Ectodermal cell (in vitro differentiated cells): ENCODE data around the gene PLPPR5.

Experiments
- H3K27ac ChIP-seq: 2 replicates; pipeline ENCODE4 v1.7.0; 2013; ENCODE audit warnings: mild to moderate bottlenecking, low read depth, low read length; ENCODE audit not compliant: insufficient read depth, poor library complexity, severe bottlenecking
- H3K27me3 ChIP-seq: 2 replicates; pipeline ENCODE4 v1.7.0; 2013; ENCODE audit warnings: mild to moderate bottlenecking, low read length; ENCODE audit not compliant: insufficient read depth, control insufficient read depth, poor library complexity, severe bottlenecking
- H3K36me3 ChIP-seq: one replicate; pipeline ENCODE4 v1.7.0; 2013; ENCODE audit warnings: low read length; ENCODE audit not compliant: control insufficient read depth, insufficient read depth
- H3K4me1 ChIP-seq: one replicate; pipeline ENCODE4 v1.7.0; 2013; ENCODE audit warnings: low read length; ENCODE audit not compliant: control insufficient read depth, insufficient read depth
- H3K4me3 ChIP-seq: 2 replicates; pipeline ENCODE4 v1.7.0; 2013; ENCODE audit warnings: low read depth, low read length, control low read depth; ENCODE audit not compliant: insufficient read depth
- H3K9me3 ChIP-seq: 2 replicates; pipeline ENCODE4 v1.7.0; 2013; ENCODE audit warnings: mild to moderate bottlenecking, low read length, moderate library complexity; ENCODE audit not compliant: control insufficient read depth
- WGBS, 2 experiments: methylation state at CpG; one replicate each; pipeline ENCODE4 v1.1.7; 2013; ENCODE audit warnings: missing lambda C conversion rate in 2 of 2; 5-methylcytosine and 5-hydroxymethylcytosine counted together

The PLPPR5 gene

GRCh38 chr1:99003581-99004253 is 944 bp downstream of the PLPPR5 start:
- Histone ChIP-seq H3K9me3 (no peaks in the 10 kb centered on the region), H3K4me3 (peak overlapping the region; percentile 59), H3K4me1 (no peaks in the 10 kb centered on the region), H3K27ac (no peak overlapping the region), H3K27me3 (peaks cover 39% of the 10 kb centered on the region), H3K36me3 (no peaks in the 10 kb centered on the region)
- WGBS, 2 experiments: 4 to 5% methylated on average over 17 to 19 of the region's 20 CpGs

GRCh38 chr1:98992844-98993243 is 11.8 kb downstream of the PLPPR5 start:
- WGBS, 2 experiments: 93 to 96% methylated on average over 3 of the region's 3 CpGs
- Histone ChIP-seq H3K9me3 (no peaks in the 10 kb centered on the region), H3K4me3 (no peak overlapping the region), H3K27ac (no peak overlapping the region), H3K4me1 (no peaks in the 10 kb centered on the region), H3K27me3 (no peaks in the 10 kb centered on the region), H3K36me3 (no peaks in the 10 kb centered on the region)

GRCh38 chr1:98991127-98992012 is 13.3 kb downstream of the PLPPR5 start:
- no peak overlapping the region for H3K27ac ChIP-seq
- no peaks in the 10 kb centered on the region for H3K36me3 ChIP-seq
- H3K27me3 ChIP-seq: no peaks in the 10 kb centered on the region
- no peaks in the 10 kb centered on the region for H3K9me3 ChIP-seq
- WGBS, 2 experiments: 72 to 77% methylated on average over 4 of the region's 4 CpGs
- no peaks in the 10 kb centered on the region for H3K4me1 ChIP-seq
- H3K4me3 ChIP-seq: no peak overlapping the region

DNA sequence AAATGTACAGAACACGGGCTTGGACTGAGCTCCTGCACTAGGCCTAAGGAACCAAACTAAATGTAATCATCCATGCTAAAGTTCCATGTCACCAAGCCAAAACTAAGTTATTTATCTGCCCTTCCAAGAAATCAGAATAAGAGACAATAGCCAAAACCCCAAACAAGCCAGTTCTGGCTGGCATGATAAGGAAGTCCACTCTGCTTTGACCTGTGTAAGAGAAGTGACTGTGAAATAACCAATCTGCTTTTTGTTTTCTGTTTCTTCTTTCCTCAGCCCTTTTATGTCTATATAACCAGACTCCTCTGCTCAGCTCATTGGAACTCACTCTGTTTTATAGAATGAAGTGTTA is 15.1 kb downstream of the PLPPR5 start:
- H3K4me1 ChIP-seq: no peaks in the 10 kb centered on the region
- WGBS, 2 experiments: 82 to 91% methylated on average over 1 of the region's 1 CpG

GRCh38 chr1:98988904-98989555 is 15.6 kb downstream of the PLPPR5 start:
- Histone ChIP-seq H3K4me1 (no peaks in the 10 kb centered on the region), H3K4me3 (no peak overlapping the region), H3K9me3 (no peaks in the 10 kb centered on the region), H3K36me3 (no peaks in the 10 kb centered on the region), H3K27ac (no peak overlapping the region), H3K27me3 (no peaks in the 10 kb centered on the region)
- WGBS, 2 experiments: 84 to 100% methylated on average over 1 to 2 of the region's 2 CpGs

More for the DNA sequence above, 15.1 kb downstream of the PLPPR5 start:
- no peak overlapping the region for H3K27ac ChIP-seq
- no peaks in the 10 kb centered on the region for H3K27me3 ChIP-seq
- no peak overlapping the region for H3K4me3 ChIP-seq
- H3K9me3 ChIP-seq: no peaks in the 10 kb centered on the region
- no peaks in the 10 kb centered on the region for H3K36me3 ChIP-seq

DNA sequence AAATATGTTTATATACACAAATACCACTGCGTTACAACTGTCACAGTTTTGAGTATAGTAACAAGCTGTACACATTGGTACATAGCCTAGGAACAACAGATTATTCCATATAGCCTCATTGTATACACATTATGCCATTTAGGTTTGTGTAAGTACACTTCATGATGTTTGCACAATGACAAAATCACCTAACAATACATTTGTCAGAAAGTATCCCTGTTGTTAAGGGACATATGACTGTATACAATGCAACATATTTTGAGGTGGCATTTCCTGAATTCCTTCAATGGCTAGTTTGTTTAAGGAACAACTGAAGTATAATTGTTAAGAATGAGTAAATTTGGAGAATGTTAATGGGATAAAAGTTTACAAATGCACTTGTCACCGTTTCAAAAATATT is 19.0 kb downstream of the PLPPR5 start:
- Histone ChIP-seq H3K36me3 (no peaks in the 10 kb centered on the region), H3K27me3 (no peaks in the 10 kb centered on the region), H3K4me3 (no peak overlapping the region), H3K27ac (no peak overlapping the region), H3K4me1 (no peaks in the 10 kb centered on the region), H3K9me3 (no peaks in the 10 kb centered on the region)
- WGBS, 2 experiments: 100% methylated on average over 1 of the region's 2 CpGs

DNA sequence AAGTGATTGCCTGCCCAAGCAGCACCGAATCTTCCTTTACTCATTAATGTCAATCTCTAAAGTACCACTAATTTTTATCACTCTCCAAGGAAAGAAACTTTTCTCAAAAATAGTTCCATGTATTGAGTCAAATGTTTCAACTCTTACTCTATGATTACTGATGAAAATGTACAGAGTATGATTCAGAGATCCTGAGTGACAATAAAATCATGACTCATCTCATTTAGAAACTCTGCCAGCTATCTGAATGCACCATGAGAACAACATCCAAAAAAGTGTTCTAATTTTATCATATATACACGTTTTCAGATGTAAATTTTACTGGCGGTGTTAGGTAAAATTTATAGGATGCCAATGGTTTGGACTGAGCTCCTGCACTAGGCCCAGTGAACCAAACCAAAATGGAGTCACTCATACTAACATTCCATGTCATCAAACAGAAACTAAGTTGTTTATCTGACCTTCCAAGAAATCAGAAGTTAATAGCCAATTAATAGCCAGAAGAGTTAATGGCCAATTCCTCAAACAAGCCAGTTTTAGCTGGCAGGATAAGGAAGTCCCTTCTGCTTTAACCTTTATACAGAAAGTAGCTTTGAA is 22.6 kb downstream of the PLPPR5 start:
- H3K4me1 ChIP-seq: no peaks in the 10 kb centered on the region
- H3K27ac ChIP-seq: no peak overlapping the region
- no peak overlapping the region for H3K4me3 ChIP-seq
- H3K36me3 ChIP-seq: no peaks in the 10 kb centered on the region
- H3K27me3 ChIP-seq: no peaks in the 10 kb centered on the region
- WGBS, 2 experiments: 95 to 100% methylated on average over 1 to 3 of the region's 3 CpGs
- no peaks in the 10 kb centered on the region for H3K9me3 ChIP-seq

DNA sequence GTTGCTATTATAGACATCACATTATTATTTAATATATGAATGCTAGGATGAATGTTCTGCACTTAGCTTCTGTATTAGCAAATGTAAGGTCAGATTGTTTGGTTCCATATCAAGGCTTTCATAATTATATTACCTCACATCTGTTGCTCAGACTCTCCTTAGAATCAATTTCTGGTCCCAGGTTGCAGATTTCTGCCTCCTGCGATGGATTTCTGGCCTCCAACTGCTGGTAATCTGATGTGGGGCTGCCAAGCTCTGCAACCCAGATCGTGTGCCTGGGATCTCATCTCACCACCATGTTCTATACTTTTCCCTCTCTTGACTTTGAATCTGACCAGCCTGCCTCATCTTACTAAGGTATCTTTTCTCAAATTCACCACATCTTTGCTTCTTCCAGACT is 25.2 kb downstream of the PLPPR5 start:
- WGBS, 2 experiments: 95 to 96% methylated on average over 2 of the region's 2 CpGs
- Histone ChIP-seq H3K36me3 (no peaks in the 10 kb centered on the region), H3K4me1 (no peaks in the 10 kb centered on the region), H3K9me3 (no peaks in the 10 kb centered on the region), H3K4me3 (no peak overlapping the region), H3K27me3 (no peaks in the 10 kb centered on the region), H3K27ac (no peak overlapping the region)

- no peak overlapping the region for H3K4me3 ChIP-seq
- no peaks in the 10 kb centered on the region for H3K27me3 ChIP-seq
- WGBS, 2 experiments: 60 to 80% methylated on average over 1 of the region's 3 CpGs
- no peak overlapping the region for H3K27ac ChIP-seq
- no peaks in the 10 kb centered on the region for H3K4me1 ChIP-seq
- H3K9me3 ChIP-seq: no peaks in the 10 kb centered on the region
- no peaks in the 10 kb centered on the region for H3K36me3 ChIP-seq
Observed at GRCh38 chr1:98975810-98976209, 28.9 kb downstream of the PLPPR5 start.

DNA sequence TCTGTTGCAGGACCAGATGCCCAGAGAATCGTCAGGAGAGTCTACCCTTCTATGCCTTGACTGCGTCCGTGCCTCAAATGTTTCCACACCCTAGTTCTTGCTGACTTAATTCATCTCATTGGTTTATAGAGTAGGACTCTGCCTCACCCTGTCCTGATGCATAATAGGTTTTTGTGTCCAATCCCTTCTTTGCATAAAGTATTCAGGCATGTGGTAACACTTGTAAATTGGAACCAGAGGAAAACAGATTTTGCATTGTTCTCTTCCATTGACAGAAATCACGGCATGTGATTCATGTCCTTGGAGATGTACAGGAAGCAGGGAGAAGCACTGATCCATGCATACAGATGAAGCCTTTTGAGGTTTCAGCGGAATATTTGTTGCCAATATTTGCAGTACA is 29.5 kb downstream of the PLPPR5 start:
- Histone ChIP-seq H3K27me3 (no peaks in the 10 kb centered on the region), H3K36me3 (no peaks in the 10 kb centered on the region), H3K4me1 (no peaks in the 10 kb centered on the region), H3K9me3 (no peaks in the 10 kb centered on the region), H3K4me3 (no peak overlapping the region), H3K27ac (no peak overlapping the region)
- 89 to 92% methylated on average over 5 of the region's 5 CpGs for WGBS, 2 experiments
